ENCODE measurements around the gene ST3GAL3. TPM values are rescaled to one million over a fixed set of nuclear protein-coding genes. Genes with fewer than 3 reads are reported as not detected.

The ST3GAL3 gene
- total and polyA plus RNA-seq, 2 of the 13 experiments (the other 11 are each of a cell fraction or from before 2014, with no cell fraction given), result 5.1 to 8.1 TPM

- DNase-seq (ENCODE audit: low spot score) (no peak), ATAC-seq (no peak), FAIRE-seq (no peak)
- no peak overlapping the region for H3K4me2 ChIP-seq (ENCODE audit: low read depth, low read length)
- 97% methylated on average over 15 of the region's 15 CpGs for WGBS (ENCODE audit: low lambda C conversion rate)
- ChIA-PET CTCF (ENCODE audit: low intra/inter-chr PET ratio, low total read pairs) (no interaction called here), POLR2A (no interaction called here)
- no peak overlapping the region for H2AFZ ChIP-seq (ENCODE audit: low read length)
- no peak for TF ChIP-seq THAP9 (CRISPR knock-in tag; IDR thresholded peaks at IDR 0.05; ENCODE audit: borderline replicate concordance)
- TF ChIP-seq NRL (CRISPR knock-in tag; IDR thresholded peaks at IDR 0.05; ENCODE audit: borderline replicate concordance), result no peak
- no peak for TF ChIP-seq ZBTB21 (CRISPR knock-in tag; IDR thresholded peaks at IDR 0.05)
- TF ChIP-seq REL (CRISPR knock-in tag; conservative IDR thresholded peaks at IDR 0.05), result no peak
- TF ChIP-seq UBTF (CRISPR knock-in tag; IDR thresholded peaks at IDR 0.05), result no peak
- TF ChIP-seq FUBP1 (CRISPR knock-in tag; IDR thresholded peaks at IDR 0.05; ENCODE audit: borderline replicate concordance), result no peak
- no peak for TF ChIP-seq ZFP41 (CRISPR knock-in tag; IDR thresholded peaks at IDR 0.05; ENCODE audit: borderline replicate concordance)
- TF ChIP-seq ATF6 (CRISPR knock-in tag; conservative IDR thresholded peaks at IDR 0.05), result no peak
- H3K9ac ChIP-seq (ENCODE audit: insufficient read depth, low read depth, low read length), result no peak overlapping the region
- no peaks in the 10 kb centered on the region for H4K20me1 ChIP-seq (ENCODE audit: insufficient read depth, low read length)
- no peaks in the 10 kb centered on the region for H3K36me3 ChIP-seq (replicated peaks in 1 of 2; ENCODE audit: control insufficient read depth in 1 of 2, insufficient read depth in 2 of 2, low read length in 2 of 2)
- in situ Hi-C loops (cut with HindIII; ENCODE audit: extremely low pct_ligation_motif_present, low pct_unique_long_range_greater_than_20kb), result no loop called here
- no peak overlapping the region for H3K27ac ChIP-seq (ENCODE audit: extremely low read length, insufficient read depth, low read length)
- H3K27me3 ChIP-seq (ENCODE audit: control insufficient read depth in 1 of 2, insufficient read depth in 2 of 2, low read length in 2 of 2), result no peaks in the 10 kb centered on the region
- H3K4me3 ChIP-seq (replicated peaks in 1 of 3; ENCODE audit: insufficient read depth in 1 of 3, low read depth in 2 of 3, low read length in 3 of 3), result no peak overlapping the region
- no TSS peak for BruUV-seq (replicated peaks)
- H3K9me3 ChIP-seq (ENCODE audit: low read length), result no peaks in the 10 kb centered on the region
- H3K79me2 ChIP-seq (ENCODE audit: insufficient read depth, low read length), result no peaks in the 10 kb centered on the region
- intact Hi-C loops (cut with micrococcal nuclease; ENCODE audit: unreplicated experiment), result no loop called here
- peaks cover 11% of the 10 kb centered on the region for H3K4me1 ChIP-seq (ENCODE audit: insufficient read depth, low read length)
Observed at GRCh38 chr1:43716559-43717281, 9.4 kb downstream of the ST3GAL3 start.

Measured in HepG2 (cell line).